Heart left ventricle (tissue), 16 donors: ENCODE measurements around the gene IGFBP2. TPM values are rescaled to one million over a fixed set of nuclear protein-coding genes. Genes with fewer than 3 reads are reported as not detected.

ENCODE experiments used
- ATAC-seq, 4 donors: fragments of 200-7000 bp; cut with Tn5 transposase; one replicate each; pipeline ENCODE4 v1.9.1; 2020 to 2022; ENCODE audit warnings: moderate library complexity in 4 of 4, mild to moderate bottlenecking in 3 of 4, moderate number of reproducible peaks in 1 of 4
- DNase-seq, 5 donors: peaks; one replicate each; pipeline ENCODE4 v3.0.0-alpha.2; 2020
- H3K27ac ChIP-seq, 12 donors: fragments of 200-600 bp; sonication (generic) in 4 of 12; one replicate each; pipeline versions ENCODE4 v1.5.0 to v1.8.0; 2016 to 2022; ENCODE audit warnings: mild to moderate bottlenecking in 2 of 12
- H3K27me3 ChIP-seq, 9 donors: fragments of 200-600 bp; sonication (generic) in 2 of 9; one replicate each; pipeline versions ENCODE4 v1.5.1 to v1.8.0; 2016 to 2022; ENCODE audit warnings: mild to moderate bottlenecking in 3 of 9
- H3K36me3 ChIP-seq, 9 donors: fragments of 200-600 bp; sonication (generic) in 2 of 9; one replicate each; pipeline versions ENCODE4 v1.5.0 to v1.8.0; 2018 to 2022; ENCODE audit warnings: mild to moderate bottlenecking in 2 of 9
- H3K4me1 ChIP-seq, 12 donors: fragments of 200-600 bp; sonication (generic) in 4 of 12; one replicate each; pipeline versions ENCODE4 v1.5.0 to v1.8.0; 2016 to 2022; ENCODE audit warnings: mild to moderate bottlenecking in 3 of 12
- H3K4me3 ChIP-seq, 12 donors: fragments of 200-600 bp; sonication (generic) in 4 of 12; one replicate each; pipeline versions ENCODE4 v1.5.0 to v1.8.0; 2017 to 2022; ENCODE audit warnings: mild to moderate bottlenecking in 9 of 12, moderate library complexity in 4 of 12
- H3K9me3 ChIP-seq, 12 donors: fragments of 200-600 bp; sonication (generic) in 4 of 12; one replicate each; pipeline versions ENCODE4 v1.5.0 to v1.8.0; 2016 to 2022; ENCODE audit warnings: mild to moderate bottlenecking in 1 of 12
- POLR2A ChIP-seq, 2 donors: fragments of 450-650 bp; IDR thresholded peaks; one replicate each; pipeline ENCODE4 v1.6.1; 2017; ENCODE audit warnings: antibody characterized with exemption in 2 of 2, mild to moderate bottlenecking in 2 of 2, moderate library complexity in 2 of 2
- WGBS, 4 donors: extraction: QIAGEN DNeasy Blood & Tissue Kit in 2 of 4; methylation state at CpG; one replicate each; pipeline versions ENCODE4 v1.1.5 to v1.1.7; 2013 to 2018; 5-methylcytosine and 5-hydroxymethylcytosine counted together
- intact Hi-C, 10 donors: fragments of 100-400 bp; cut with DNase I; formaldehyde crosslinking; loops; one replicate each; pipeline versions ENCODE4 v1.11.1 to v1.14.2; 2022
- long read RNA-seq, 3 donors: library from polyadenylated mRNA; unstranded; transcript quantifications; one replicate each; pipeline ENCODE4 v2.0.0, GENCODE V29; 2020 to 2021
- polyA plus RNA-seq, 2 donors: library from polyadenylated mRNA; stranded (reverse); fragments of 200-250 nt; gene quantifications; one replicate each; pipeline ENCODE4 v1.2.3, GENCODE V29; 2013
- total RNA-seq, 9 donors: library from RNA; depleted of rRNA in 2 of 9; stranded (reverse); fragments of >200 nt in 2 of 9; fragmentation: NEBNext Ultra II Directional in 3 of 9; extraction: Animal tissue kit (Norgen Biotek cat#: 25700) in 3 of 9; gene quantifications; one replicate each; pipeline versions ENCODE4 v1.1.0 to v1.2.4, GENCODE V29; 2016 to 2023
- TF ChIP-seq, protein P1 (sequence below), 12 donors: fragments of 200-600 bp; sonication (generic) in 4 of 12; IDR thresholded peaks; one replicate each; pipeline versions ENCODE4 v1.5.0 to v1.8.0; 2018 to 2022; ENCODE audit warnings: antibody characterized with exemption in 12 of 12, mild to moderate bottlenecking in 5 of 12
- donor health status: ischemic (EF 13 %, LVEDD 7.1; RV severe dilation, severe dysfunction).
- donor health status: healthy with polysubstance abuse.
- donor health status: DM: no; HTN: yes; CAD: no.
- donor health status: DM: no; HTN: no; CAD: no.
- donor health status: ischemic (EF 25% LVEDD 6.9; RV normal size, moderate dysfunction).
- donor health status: ischemic (EF 25% LVEDD 5.7; RV mildly dilated, moderate dysfunction).
- donor health status: healthy.
- donor health status: DM: yes; HTN: yes; CAD: no.
- donor health status: ischemic (EF 35%, LVEDD 5.7; RV mildly dilated, moderate dysfunction).
- donor health status: nonischemic (EF 11% LVEDD 7.7; RV severe dilation, severe dysfunction).
- donor health status: DM: yes; HTN: yes; CAD: no.
- donor health status: PGD.
- donor health status: ischemic (EF 29% LVEDD 5.4; RV normal size, mild dysfunction).
- donor health status: nonischemic (EF 23%, LVEDD 6.1; RV moderate dilation, normal function).

The IGFBP2 gene, protein sequence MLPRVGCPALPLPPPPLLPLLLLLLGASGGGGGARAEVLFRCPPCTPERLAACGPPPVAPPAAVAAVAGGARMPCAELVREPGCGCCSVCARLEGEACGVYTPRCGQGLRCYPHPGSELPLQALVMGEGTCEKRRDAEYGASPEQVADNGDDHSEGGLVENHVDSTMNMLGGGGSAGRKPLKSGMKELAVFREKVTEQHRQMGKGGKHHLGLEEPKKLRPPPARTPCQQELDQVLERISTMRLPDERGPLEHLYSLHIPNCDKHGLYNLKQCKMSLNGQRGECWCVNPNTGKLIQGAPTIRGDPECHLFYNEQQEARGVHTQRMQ
- total RNA-seq (100 to 1,000 TPM in 6 of 9 donors, 10 to 100 TPM in 3; 57.2 to 326 (median 113) TPM), polyA plus RNA-seq (100 to 1,000 TPM in 1 of 2 donors, 10 to 100 TPM in 1; 90.7 to 172 TPM)
- long read RNA-seq, donor 1, transcript IGFBP2-201 (4 exons, 1,439 nt), result major isoform, 428 of 461 reads
- long read RNA-seq, donor 1, partial matches to known transcripts, result 9 of 461 reads
- long read RNA-seq, donor 1, other reads (novel, unspliced or antisense), result 24 of 461 reads
- long read RNA-seq, donor 2, transcript IGFBP2-201 (4 exons, 1,439 nt), result major isoform, 5 of 7 reads
- long read RNA-seq, donor 2, partial matches to known transcripts, result 1 of 7 reads
- long read RNA-seq, donor 2, other reads (novel, unspliced or antisense), result 1 of 7 reads
- long read RNA-seq, donor 3, transcript IGFBP2-201 (4 exons, 1,439 nt), result major isoform, 475 of 501 reads
- long read RNA-seq, donor 3, partial matches to known transcripts, result 20 of 501 reads
- long read RNA-seq, donor 3, other reads (novel, unspliced or antisense), result 6 of 501 reads

DNA sequence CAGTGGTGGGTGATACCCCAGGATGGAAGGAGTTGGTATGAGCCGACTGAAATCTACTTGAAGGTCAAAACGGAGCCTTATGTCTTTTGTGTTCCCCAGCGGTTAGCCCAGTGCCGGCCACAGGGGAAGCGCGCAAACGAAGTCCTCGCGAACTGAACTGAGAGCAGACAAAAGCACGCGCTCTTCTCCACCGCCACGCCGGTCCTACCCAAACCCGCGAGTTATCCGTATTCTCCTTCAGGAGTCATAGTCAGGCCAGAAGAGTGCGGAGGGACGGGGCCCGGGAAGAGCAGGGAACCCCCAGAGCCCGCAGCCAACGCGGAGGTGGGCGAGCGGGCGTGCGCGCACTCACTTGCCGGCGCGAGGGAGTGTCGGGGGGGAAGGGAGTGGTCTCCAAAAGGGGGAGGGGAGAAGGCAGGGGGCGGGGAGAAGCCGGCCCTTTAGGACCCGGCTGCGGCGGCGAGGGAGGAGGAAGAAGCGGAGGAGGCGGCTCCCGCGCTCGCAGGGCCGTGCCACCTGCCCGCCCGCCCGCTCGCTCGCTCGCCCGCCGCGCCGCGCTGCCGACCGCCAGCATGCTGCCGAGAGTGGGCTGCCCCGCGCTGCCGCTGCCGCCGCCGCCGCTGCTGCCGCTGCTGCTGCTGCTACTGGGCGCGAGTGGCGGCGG is at the start of gene IGFBP2:
Gene IGFBP2, plus strand, starts transcription at position 469 of the 664 bp plus-strand sequence. Its CDS starts 104 bp downstream, at position 573.
- ATAC-seq (peak in 3 of 4 donors; percentile 56 to 76 (median 65)), DNase-seq (peak; percentile 53 to 72 (median 62))
- no peak for TF ChIP-seq POLR2A (IDR thresholded peaks at IDR 0.05)
- TF ChIP-seq, protein P1, sequence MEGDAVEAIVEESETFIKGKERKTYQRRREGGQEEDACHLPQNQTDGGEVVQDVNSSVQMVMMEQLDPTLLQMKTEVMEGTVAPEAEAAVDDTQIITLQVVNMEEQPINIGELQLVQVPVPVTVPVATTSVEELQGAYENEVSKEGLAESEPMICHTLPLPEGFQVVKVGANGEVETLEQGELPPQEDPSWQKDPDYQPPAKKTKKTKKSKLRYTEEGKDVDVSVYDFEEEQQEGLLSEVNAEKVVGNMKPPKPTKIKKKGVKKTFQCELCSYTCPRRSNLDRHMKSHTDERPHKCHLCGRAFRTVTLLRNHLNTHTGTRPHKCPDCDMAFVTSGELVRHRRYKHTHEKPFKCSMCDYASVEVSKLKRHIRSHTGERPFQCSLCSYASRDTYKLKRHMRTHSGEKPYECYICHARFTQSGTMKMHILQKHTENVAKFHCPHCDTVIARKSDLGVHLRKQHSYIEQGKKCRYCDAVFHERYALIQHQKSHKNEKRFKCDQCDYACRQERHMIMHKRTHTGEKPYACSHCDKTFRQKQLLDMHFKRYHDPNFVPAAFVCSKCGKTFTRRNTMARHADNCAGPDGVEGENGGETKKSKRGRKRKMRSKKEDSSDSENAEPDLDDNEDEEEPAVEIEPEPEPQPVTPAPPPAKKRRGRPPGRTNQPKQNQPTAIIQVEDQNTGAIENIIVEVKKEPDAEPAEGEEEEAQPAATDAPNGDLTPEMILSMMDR (IDR thresholded peaks at IDR 0.05), result peak in 1 of 12 donors; percentile 7
- peaks cover 0 to 28% (median 0%) of the 10 kb centered on the region in 9 donors for H3K27me3 ChIP-seq
- peak within 1 kb of the TSS in 8 of 12 donors; percentile 22 to 66 (median 46) for H3K27ac ChIP-seq
- peak within 1 kb of the TSS; percentile 28 to 88 (median 66) for H3K4me3 ChIP-seq
- WGBS, 4 donors, result 1 to 2% (median 2%) methylated on average over 37 to 70 of the region's 70 CpGs
- no peaks in the 10 kb centered on the region for H3K9me3 ChIP-seq
- no peaks in the 10 kb centered on the region for H3K36me3 ChIP-seq
- peaks cover 0 to 52% (median 27%) of the 10 kb centered on the region in 12 donors for H3K4me1 ChIP-seq
- intact Hi-C loops, result loop anchor here in 2 of 10 donors (5.0 kb wide), 3 partner anchors 56 to 96 kb away; no protein-coding TSS in a partner anchor

DNA sequence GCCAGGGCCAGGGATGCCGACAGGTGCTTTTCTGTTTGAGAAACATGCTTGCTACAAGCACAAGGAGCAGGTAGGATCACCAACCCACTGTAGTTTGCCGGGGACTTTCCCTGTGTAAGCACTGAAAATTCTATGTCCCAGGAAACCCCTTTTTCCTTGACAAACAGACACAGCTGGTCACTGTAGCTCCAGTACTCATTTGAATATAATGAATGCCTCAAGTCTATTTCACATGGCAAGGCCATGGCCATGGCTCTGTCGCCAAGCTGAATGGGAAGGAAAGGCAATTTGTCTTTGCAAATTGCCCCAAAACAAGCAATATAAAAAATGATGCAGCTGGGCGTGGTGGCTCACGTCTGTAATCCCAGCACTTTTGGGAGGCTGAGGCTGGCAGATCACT is 49.6 kb upstream of the IGFBP2 start:
- Histone ChIP-seq H3K9me3 (peaks cover 0 to 4% (median 0%) of the 10 kb centered on the region in 12 donors), H3K4me1 (peaks cover 0 to 14% (median 0%) of the 10 kb centered on the region in 12 donors), H3K4me3 (no peak overlapping the region), H3K27ac (no peak overlapping the region), H3K36me3 (no peaks in the 10 kb centered on the region), H3K27me3 (no peaks in the 10 kb centered on the region)
- TF ChIP-seq, protein P1 (IDR thresholded peaks at IDR 0.05), result no peak
- no peak for TF ChIP-seq POLR2A (IDR thresholded peaks at IDR 0.05)
- intact Hi-C loops, result no loop called here
- ATAC-seq, result no peak
- no peak for DNase-seq
- 77 to 84% (median 80%) methylated on average over 5 of the region's 5 CpGs for WGBS, 4 donors

DNA sequence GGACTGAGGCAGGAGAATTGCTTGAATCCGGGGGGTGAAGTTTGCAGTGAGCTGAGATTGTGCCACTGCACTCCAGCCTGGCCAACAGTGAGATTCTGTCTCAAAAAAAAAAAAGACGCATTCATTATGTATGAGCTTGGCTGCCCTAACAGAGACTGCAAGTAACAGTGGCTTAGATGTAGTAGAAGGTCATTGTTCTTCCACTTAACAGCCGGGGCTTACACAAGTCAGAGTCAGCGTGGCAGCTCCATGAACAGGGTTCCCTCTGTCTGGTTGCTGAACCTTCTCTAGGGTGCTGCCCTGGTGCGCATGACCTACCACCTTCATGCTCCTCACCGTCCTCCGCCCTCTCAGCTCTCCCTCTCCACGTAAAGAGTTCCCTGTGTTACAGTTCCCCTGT is 49.1 kb upstream of the IGFBP2 start:
- DNase-seq (no peak), ATAC-seq (peak in 3 of 4 donors; percentile 15 to 25 (median 18))
- no peaks in the 10 kb centered on the region for H3K36me3 ChIP-seq
- peaks cover 0 to 4% (median 0%) of the 10 kb centered on the region in 12 donors for H3K9me3 ChIP-seq
- 74 to 86% (median 81%) methylated on average over 8 of the region's 8 CpGs for WGBS, 4 donors
- peaks cover 0 to 15% (median 0%) of the 10 kb centered on the region in 12 donors for H3K4me1 ChIP-seq
- H3K27ac ChIP-seq, result no peak overlapping the region
- no peaks in the 10 kb centered on the region for H3K27me3 ChIP-seq
- no peak overlapping the region for H3K4me3 ChIP-seq
- no peak for TF ChIP-seq POLR2A (IDR thresholded peaks at IDR 0.05)
- TF ChIP-seq, protein P1 (IDR thresholded peaks at IDR 0.05), result no peak
- intact Hi-C loops, result no loop called here
